NCI-H510A treated with DMSO at 0.1 percent for 48 hours (cell line): ENCODE measurements around the gene REXO4.

ENCODE experiments used
- DNase-seq: peaks from one replicate; lab custom pipeline; 2025; lab: John Stamatoyannopoulos, UW

The REXO4 gene

DNA sequence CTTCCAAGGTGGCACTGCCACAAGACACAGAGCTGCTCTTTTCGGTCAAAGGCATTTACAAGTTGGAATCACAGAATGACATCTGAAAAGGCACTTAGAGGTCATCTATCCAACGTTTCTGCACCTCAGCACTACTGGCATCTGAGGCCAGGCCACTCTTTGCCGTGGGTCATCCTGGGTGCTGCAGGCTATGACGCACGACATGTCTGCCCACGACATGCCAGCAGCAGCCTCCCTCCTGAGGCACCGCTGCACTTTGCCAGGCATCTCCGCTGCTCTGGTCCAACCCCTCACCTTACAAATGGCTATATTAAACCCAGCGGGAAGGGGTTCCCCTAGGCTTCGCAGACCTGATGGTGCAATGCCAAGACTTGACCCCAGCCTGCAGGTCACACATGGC is 50.0 kb downstream of the REXO4 start:
- DNase-seq, result no peak

- no peak for DNase-seq
Observed at GRCh38 chr9:133367221-133367620, 50.6 kb downstream of the REXO4 start.

DNA sequence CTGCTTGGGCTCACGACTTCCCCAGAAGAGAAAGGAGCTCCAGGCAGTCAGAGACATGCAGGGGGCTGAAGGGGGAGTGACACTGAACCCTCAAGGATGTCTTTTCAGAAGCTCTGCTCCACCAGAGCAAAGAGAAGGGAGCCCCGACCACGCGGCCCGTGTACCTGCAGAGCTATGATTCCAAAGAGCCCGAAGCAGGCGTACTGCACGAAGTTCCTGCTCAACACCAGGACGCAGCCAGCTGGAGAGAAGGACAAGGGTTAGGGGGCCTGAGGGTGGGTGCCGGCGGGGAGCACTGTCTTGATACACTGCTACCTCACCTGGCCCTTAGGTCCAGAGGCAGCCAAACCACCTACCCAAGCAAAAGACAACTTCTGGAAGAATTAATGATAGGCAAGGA is 51.4 kb downstream of the REXO4 start:
- DNase-seq, result no peak

GRCh38 chr9:133362359-133363044 is 55.3 kb downstream of the REXO4 start:
- no peak for DNase-seq

DNA sequence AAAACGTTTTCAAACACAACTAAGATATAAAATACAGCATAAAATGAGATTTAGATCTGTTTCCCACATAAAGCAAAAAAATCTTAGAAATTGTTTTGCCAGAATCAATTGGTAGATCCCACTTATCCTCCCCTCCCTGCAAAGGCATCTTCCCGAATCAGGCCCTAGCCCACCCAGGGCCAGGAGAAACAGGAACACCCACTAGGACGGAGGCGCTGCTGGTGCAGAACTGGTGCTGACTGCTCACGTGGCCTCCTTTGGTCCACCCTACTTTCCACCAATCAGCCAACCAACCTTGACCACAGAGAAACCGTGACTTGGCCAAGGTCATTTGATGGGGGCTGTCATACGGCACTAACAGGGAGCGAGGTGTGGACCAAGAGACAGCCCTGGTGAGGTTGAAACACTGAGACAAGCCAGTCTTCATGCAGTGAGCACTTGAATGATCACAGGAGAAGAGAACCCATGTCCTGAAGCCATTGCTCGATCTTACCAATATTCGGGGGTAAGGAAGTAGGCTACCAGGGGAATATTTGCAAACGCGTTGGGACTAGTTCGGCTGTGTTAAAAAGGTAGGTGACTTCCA is 56.2 kb downstream of the REXO4 start:
- no peak for DNase-seq

DNA sequence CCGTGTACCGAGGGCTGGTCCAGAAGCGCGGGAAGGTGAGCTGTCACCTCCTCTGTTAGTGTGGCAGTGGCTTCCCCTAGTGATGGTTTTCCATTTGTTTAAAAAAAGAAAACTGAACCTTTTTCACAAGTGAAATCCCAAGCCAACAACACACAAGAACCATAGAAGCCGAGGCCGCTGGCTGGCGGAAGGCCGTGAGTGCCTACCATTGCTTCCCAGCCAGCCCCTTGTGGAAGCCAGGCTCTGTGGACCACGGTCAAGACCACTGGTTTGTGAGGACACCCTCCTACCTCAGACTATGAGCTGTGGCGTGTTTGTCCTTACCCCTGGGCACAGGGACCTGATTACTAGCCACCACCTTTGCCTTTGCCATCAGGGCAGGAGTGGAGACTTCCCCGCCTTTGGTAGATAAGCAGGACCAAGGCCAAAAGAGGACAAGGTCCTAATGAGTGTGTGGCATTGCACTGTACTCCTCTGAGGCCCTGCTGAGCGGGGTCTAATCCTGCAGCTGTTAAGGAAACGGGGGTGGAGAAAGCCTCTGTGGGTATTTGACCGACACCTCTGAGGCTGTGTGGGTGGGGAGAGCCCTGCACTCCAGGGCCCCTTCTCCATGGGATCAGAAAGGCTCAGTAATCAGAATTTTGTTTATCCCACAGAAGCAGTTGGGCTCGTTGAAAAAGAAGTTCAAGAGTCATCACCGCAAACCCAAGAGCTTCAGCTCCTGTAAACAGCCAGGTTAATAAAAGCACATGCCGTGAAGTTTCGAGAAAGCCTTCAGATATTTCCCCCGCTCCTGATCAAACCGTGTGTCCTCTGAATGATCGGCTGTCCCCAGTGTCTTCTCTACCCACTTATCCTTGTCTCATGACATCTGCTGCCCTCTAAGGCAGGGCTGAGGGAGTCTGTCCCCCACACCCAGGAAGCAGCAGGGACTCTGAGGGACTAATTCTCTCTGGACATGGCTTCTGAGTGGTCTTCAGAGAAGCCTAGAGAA is 57.1 kb downstream of the REXO4 start:
- no peak for DNase-seq

- DNase-seq, result no peak
Observed at GRCh38 chr9:133359399-133360175, 58.2 kb downstream of the REXO4 start.

- DNase-seq, result no peak
Observed at GRCh38 chr9:133357656-133358055, 60.2 kb downstream of the REXO4 start.

GRCh38 chr9:133356391-133357091 is 61.3 kb downstream of the REXO4 start, which contains the start of the genes SURF1 and SURF2:
Gene SURF1, minus strand, starts transcription at chr9:133356487. Its CDS starts 34 bp downstream, at chr9:133356453.
Gene SURF2, plus strand, starts transcription at chr9:133356550. Its CDS starts 43 bp downstream, at chr9:133356593.
- peak; percentile 63 for DNase-seq
